H9 (cell line): ENCODE results near the gene SMC1B. TPM values are rescaled to one million over a fixed set of nuclear protein-coding genes. Genes with fewer than 3 reads are reported as not detected.

Experiments
- DNase-seq: peaks from one replicate; pipeline ENCODE4 v3.0.0-alpha.2; 2017
- H2AFZ ChIP-seq: one replicate; pipeline ENCODE4 v1.6.1; 2013; ENCODE audit warnings: mild to moderate bottlenecking, low read length, control low read depth, moderate library complexity
- H2AK5ac ChIP-seq: 2 replicates; pipeline ENCODE4 v1.6.1; 2013; ENCODE audit warnings: low read length, control low read depth, mixed read lengths; ENCODE audit not compliant: insufficient read length
- H2BK120ac ChIP-seq: one replicate; pipeline ENCODE4 v1.6.1; 2013; ENCODE audit warnings: low read depth, mild to moderate bottlenecking, low read length, control low read depth, inconsistent platforms; ENCODE audit not compliant: poor library complexity, severe bottlenecking
- H2BK12ac ChIP-seq: 2 replicates; pipeline ENCODE4 v1.6.1; 2013; ENCODE audit warnings: low read length, control low read depth, mixed read lengths, low read depth; ENCODE audit not compliant: insufficient read length
- H2BK15ac ChIP-seq: 2 replicates; pipeline ENCODE4 v1.6.1; 2013; ENCODE audit warnings: low read depth, low read length, control low read depth
- H2BK20ac ChIP-seq: one replicate; pipeline ENCODE4 v1.6.1; 2013; ENCODE audit warnings: low read depth, mild to moderate bottlenecking, low read length, control low read depth, inconsistent platforms; ENCODE audit not compliant: poor library complexity, severe bottlenecking
- H2BK5ac ChIP-seq: 2 replicates; pipeline ENCODE4 v1.6.1; 2013; ENCODE audit warnings: low read length, control low read depth, mixed read lengths; ENCODE audit not compliant: insufficient read length
- H3K14ac ChIP-seq: 2 replicates; pipeline ENCODE4 v1.6.1; 2013; ENCODE audit warnings: low read length, control low read depth; ENCODE audit not compliant: insufficient read depth
- H3K18ac ChIP-seq: 2 replicates; pipeline ENCODE4 v1.6.1; 2013; ENCODE audit warnings: low read depth, mild to moderate bottlenecking, mixed read lengths, low read length, control low read depth; ENCODE audit not compliant: insufficient read length
- H3K23ac ChIP-seq: 2 replicates; pipeline ENCODE4 v1.6.1; 2013; ENCODE audit warnings: low read length, control low read depth, mixed read lengths, low read depth; ENCODE audit not compliant: insufficient read length
- H3K23me2 ChIP-seq: 2 replicates; pipeline ENCODE4 v1.6.1; 2013; ENCODE audit warnings: low read depth, mild to moderate bottlenecking, mixed read lengths, low read length, control low read depth; ENCODE audit not compliant: insufficient read length, poor library complexity, severe bottlenecking
- H3K27ac ChIP-seq: 2 replicates; pipeline ENCODE4 v1.5.1; 2013; ENCODE audit warnings: low read length, control low read depth, mixed read lengths, low read depth; ENCODE audit not compliant: insufficient read length
- H3K27me3 ChIP-seq: 2 replicates; pipeline ENCODE4 v1.6.1; 2013; ENCODE audit warnings: low read length, control low read depth, inconsistent platforms; ENCODE audit not compliant: insufficient read depth
- H3K4ac ChIP-seq: 2 replicates; pipeline ENCODE4 v1.6.1; 2013; ENCODE audit warnings: low read depth, mild to moderate bottlenecking, control low read depth, inconsistent platforms, low read length, moderate library complexity
- H3K4me1 ChIP-seq: 2 replicates; pipeline ENCODE4 v1.6.1; 2013; ENCODE audit warnings: low read length, control low read depth, inconsistent platforms; ENCODE audit not compliant: insufficient read depth
- H3K4me2 ChIP-seq: 2 replicates; pipeline ENCODE4 v1.6.1; 2013; ENCODE audit warnings: low read length, control low read depth, mixed read lengths; ENCODE audit not compliant: insufficient read length, insufficient read depth
- H3K56ac ChIP-seq: 2 replicates; pipeline ENCODE4 v1.6.1; 2013; ENCODE audit warnings: low read depth, mild to moderate bottlenecking, mixed read lengths, low read length, control low read depth; ENCODE audit not compliant: insufficient read length
- H3K79me1 ChIP-seq: 2 replicates; pipeline ENCODE4 v1.6.1; 2013; ENCODE audit warnings: low read depth, mild to moderate bottlenecking, moderate library complexity, low read length, control low read depth, inconsistent platforms; ENCODE audit not compliant: insufficient read depth, poor library complexity, severe bottlenecking
- H3K79me2 ChIP-seq: 2 replicates; pipeline ENCODE4 v1.6.1; 2013; ENCODE audit warnings: low read length, control low read depth, inconsistent platforms; ENCODE audit not compliant: insufficient read depth
- H3K9ac ChIP-seq: 2 replicates; pipeline ENCODE4 v1.6.1; 2013; ENCODE audit warnings: low read length, control low read depth, mixed read lengths; ENCODE audit not compliant: insufficient read length; ENCODE audit errors: extremely low read depth
- H3K9me3 ChIP-seq: one replicate; pipeline ENCODE4 v1.6.1; 2013; ENCODE audit warnings: low read depth, low read length, inconsistent platforms; ENCODE audit not compliant: control insufficient read depth
- H3T11ph ChIP-seq: one replicate; pipeline ENCODE4 v1.6.1; 2013; ENCODE audit warnings: mild to moderate bottlenecking, low read length, control low read depth, inconsistent platforms
- H4K20me1 ChIP-seq: one replicate; pipeline ENCODE4 v1.6.1; 2013; ENCODE audit not compliant: control insufficient read depth, insufficient read length, insufficient read depth
- H4K5ac ChIP-seq: 2 replicates; pipeline ENCODE4 v1.6.1; 2013; ENCODE audit warnings: low read depth, mild to moderate bottlenecking, mixed read lengths, low read length, control low read depth; ENCODE audit not compliant: insufficient read length
- H4K8ac ChIP-seq: replicated peaks from 2 replicates; pipeline ENCODE4 v1.6.1; 2013; ENCODE audit warnings: low read length, control low read depth, mixed read lengths, low read depth; ENCODE audit not compliant: insufficient read length
- H4K91ac ChIP-seq: 2 replicates; pipeline ENCODE4 v1.6.1; 2013; ENCODE audit warnings: low read depth, mild to moderate bottlenecking, moderate library complexity, mixed read lengths, low read length, control low read depth; ENCODE audit not compliant: insufficient read length
- H3K27ac Mint-ChIP-seq, 3 experiments: 2 replicates in 2 of 3; 3 replicates in 1 of 3; pipeline ENCODE4 v1.8.0; 2020 to 2021; ENCODE audit warnings: mixed read lengths in 3 of 3, mild to moderate bottlenecking in 1 of 3, moderate library complexity in 1 of 3
- H3K27me3 Mint-ChIP-seq: 2 replicates; pipeline ENCODE4 v1.8.0; 2021; ENCODE audit warnings: low read depth, mild to moderate bottlenecking, moderate library complexity, mixed read lengths
- H3K36me3 Mint-ChIP-seq, 3 experiments: 2 replicates in 2 of 3; 3 replicates in 1 of 3; pipeline ENCODE4 v1.8.0; 2020 to 2021; ENCODE audit warnings: low read depth in 3 of 3, mixed read lengths in 3 of 3; ENCODE audit not compliant: insufficient read depth in 1 of 3
- H3K4me1 Mint-ChIP-seq, 2 experiments: 2 replicates each; pipeline ENCODE4 v1.8.0; 2020; ENCODE audit warnings: mixed read lengths in 2 of 2
- H3K4me3 Mint-ChIP-seq, 2 experiments: 2 replicates in 1 of 2; 3 replicates in 1 of 2; pipeline ENCODE4 v1.8.0; 2020 to 2021; ENCODE audit warnings: mild to moderate bottlenecking in 2 of 2, mixed read lengths in 2 of 2, moderate library complexity in 1 of 2
- H3K9me3 Mint-ChIP-seq, 2 experiments: 2 replicates in 1 of 2; 3 replicates in 1 of 2; pipeline ENCODE4 v1.8.0; 2020; ENCODE audit warnings: mild to moderate bottlenecking in 2 of 2, mixed read lengths in 2 of 2, moderate library complexity in 1 of 2
- WGBS: extraction: QIAGEN DNeasy Blood & Tissue Kit; methylation state at CpG from one replicate; pipeline ENCODE4 v1.1.7; 2013; ENCODE audit warnings: missing lambda C conversion rate, low lambda C conversion rate, mixed read lengths; ENCODE audit not compliant: insufficient read length; ENCODE audit errors: extremely low coverage; 5-methylcytosine and 5-hydroxymethylcytosine counted together
- total RNA-seq: library from RNA; stranded (reverse); gene quantifications from 2 replicates; pipeline ENCODE4 v1.2.1, GENCODE V29; 2021
- TF ChIP-seq, protein P1 (sequence below): fragments of 200-600 bp; sonication (generic); conservative IDR thresholded peaks from 3 replicates; pipeline ENCODE4 v1.8.0; 2021; ENCODE audit warnings: antibody characterized with exemption, mild to moderate bottlenecking

SMC1B gene
- total RNA-seq, 1 experiment from 2014 or later: not detected

DNA sequence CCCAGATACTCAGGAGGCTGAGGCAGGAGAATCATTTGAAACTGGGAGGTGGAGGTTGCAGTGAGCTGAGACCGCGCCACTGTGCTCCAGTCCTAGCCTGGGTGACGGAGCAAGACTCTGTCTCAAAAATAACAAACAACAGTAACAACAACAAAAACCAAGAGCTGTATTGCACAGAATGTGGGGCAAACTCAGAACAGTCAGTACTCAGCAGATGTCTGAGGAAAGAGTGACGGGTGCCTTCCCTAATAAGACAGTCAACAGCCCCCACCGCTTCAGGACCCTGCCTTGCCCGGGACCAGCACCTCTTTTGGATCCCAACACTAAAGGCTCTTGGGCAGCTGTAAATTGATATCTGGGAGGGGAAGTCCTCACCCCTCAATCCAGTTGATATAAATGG lies 40.4 kb upstream of the SMC1B start:
- Histone ChIP-seq H3T11ph (no peak overlapping the region), H2BK12ac (no peak overlapping the region), H2BK5ac (no peak overlapping the region), H3K9me3 (no peaks in the 10 kb centered on the region), H2BK15ac (no peak overlapping the region), H2AFZ (no peak overlapping the region), H3K14ac (no peak overlapping the region), H2BK120ac (no peak overlapping the region), H4K20me1 (no peaks in the 10 kb centered on the region), H2AK5ac (no peak overlapping the region), H3K4me2 (no peak overlapping the region), H3K9ac (no peak overlapping the region), H3K23ac (no peak overlapping the region), H3K79me2 (no peaks in the 10 kb centered on the region), H3K18ac (no peak overlapping the region), H4K5ac (no peak overlapping the region), H3K23me2 (no peaks in the 10 kb centered on the region), H3K4ac (no peak overlapping the region), H3K56ac (no peak overlapping the region), H4K91ac (no peak overlapping the region), H3K79me1 (no peaks in the 10 kb centered on the region), H3K27ac (no peak overlapping the region), H3K4me1 (no peaks in the 10 kb centered on the region), H3K27me3 (no peaks in the 10 kb centered on the region), H2BK20ac (no peak overlapping the region), H4K8ac (no peak overlapping the region)
- H3K27ac Mint-ChIP-seq: no peak overlapping the region
- peaks cover 12% of the 10 kb centered on the region for H3K27me3 Mint-ChIP-seq
- no peaks in the 10 kb centered on the region for H3K36me3 Mint-ChIP-seq
- WGBS: no CpG with 5 or more reads among the region's 6 CpGs
- H3K9me3 Mint-ChIP-seq: no peaks in the 10 kb centered on the region
- H3K4me1 Mint-ChIP-seq: no peaks in the 10 kb centered on the region
- no peak for DNase-seq
- TF ChIP-seq, protein P1, sequence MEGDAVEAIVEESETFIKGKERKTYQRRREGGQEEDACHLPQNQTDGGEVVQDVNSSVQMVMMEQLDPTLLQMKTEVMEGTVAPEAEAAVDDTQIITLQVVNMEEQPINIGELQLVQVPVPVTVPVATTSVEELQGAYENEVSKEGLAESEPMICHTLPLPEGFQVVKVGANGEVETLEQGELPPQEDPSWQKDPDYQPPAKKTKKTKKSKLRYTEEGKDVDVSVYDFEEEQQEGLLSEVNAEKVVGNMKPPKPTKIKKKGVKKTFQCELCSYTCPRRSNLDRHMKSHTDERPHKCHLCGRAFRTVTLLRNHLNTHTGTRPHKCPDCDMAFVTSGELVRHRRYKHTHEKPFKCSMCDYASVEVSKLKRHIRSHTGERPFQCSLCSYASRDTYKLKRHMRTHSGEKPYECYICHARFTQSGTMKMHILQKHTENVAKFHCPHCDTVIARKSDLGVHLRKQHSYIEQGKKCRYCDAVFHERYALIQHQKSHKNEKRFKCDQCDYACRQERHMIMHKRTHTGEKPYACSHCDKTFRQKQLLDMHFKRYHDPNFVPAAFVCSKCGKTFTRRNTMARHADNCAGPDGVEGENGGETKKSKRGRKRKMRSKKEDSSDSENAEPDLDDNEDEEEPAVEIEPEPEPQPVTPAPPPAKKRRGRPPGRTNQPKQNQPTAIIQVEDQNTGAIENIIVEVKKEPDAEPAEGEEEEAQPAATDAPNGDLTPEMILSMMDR: no peak
- H3K4me3 Mint-ChIP-seq: no peak overlapping the region
